ENCODE measurements around the gene CCAR1.
A peak's percentile ranks its signal among the peaks of the same experiment; 100 is the strongest.
"Not testable (repeated sequence)": the region's sequence is repeated elsewhere in the genome, so short reads cannot be mapped to it uniquely, and the experiment has no call there.

Gene CCAR1

DNA sequence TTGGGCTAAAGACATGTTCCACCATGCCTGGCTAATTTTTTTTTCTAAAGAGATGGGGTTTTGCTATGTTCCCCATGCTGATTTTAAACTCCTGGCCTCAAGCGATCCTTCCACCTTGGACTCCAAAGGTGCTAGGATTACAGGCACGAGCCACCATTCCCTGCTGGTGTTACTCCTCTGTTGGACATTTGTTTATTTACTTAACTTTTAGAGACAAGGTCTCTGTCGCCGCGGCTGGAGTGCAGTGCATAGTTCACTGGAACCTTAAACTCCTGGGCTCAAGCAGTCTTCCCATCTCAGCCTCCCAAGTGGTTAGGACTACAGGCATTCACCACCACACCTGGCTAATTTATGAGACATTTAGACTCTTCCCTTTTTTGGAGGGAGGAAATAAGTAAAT is 38.9 kb downstream of the CCAR1 start:
- no peak for DNase-seq (ENCODE audit: low read depth in 2 of 2, low spot score in 1 of 2)

DNA sequence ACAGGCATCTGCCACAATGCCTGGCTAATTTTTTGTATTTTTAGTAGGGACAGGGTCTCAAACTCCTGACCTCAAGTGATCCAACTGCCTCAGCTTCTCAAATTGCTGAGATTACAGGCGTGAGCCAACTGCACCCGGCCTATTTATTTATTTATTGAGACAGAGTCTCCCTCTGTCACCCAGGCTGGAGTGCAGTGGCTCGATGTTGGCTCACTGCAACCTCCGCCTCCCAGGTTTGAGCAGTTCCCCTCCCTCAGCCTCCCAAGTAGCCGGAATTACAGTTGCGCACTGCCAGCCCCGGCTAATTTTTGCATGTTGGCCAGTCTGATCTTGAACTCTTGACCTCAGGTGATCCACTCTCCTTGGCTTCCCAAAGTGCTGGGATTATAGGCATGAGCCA is 46.4 kb downstream of the CCAR1 start:
- not testable (repeated sequence) for DNase-seq (ENCODE audit: low read depth in 2 of 2, low spot score in 1 of 2)

DNA sequence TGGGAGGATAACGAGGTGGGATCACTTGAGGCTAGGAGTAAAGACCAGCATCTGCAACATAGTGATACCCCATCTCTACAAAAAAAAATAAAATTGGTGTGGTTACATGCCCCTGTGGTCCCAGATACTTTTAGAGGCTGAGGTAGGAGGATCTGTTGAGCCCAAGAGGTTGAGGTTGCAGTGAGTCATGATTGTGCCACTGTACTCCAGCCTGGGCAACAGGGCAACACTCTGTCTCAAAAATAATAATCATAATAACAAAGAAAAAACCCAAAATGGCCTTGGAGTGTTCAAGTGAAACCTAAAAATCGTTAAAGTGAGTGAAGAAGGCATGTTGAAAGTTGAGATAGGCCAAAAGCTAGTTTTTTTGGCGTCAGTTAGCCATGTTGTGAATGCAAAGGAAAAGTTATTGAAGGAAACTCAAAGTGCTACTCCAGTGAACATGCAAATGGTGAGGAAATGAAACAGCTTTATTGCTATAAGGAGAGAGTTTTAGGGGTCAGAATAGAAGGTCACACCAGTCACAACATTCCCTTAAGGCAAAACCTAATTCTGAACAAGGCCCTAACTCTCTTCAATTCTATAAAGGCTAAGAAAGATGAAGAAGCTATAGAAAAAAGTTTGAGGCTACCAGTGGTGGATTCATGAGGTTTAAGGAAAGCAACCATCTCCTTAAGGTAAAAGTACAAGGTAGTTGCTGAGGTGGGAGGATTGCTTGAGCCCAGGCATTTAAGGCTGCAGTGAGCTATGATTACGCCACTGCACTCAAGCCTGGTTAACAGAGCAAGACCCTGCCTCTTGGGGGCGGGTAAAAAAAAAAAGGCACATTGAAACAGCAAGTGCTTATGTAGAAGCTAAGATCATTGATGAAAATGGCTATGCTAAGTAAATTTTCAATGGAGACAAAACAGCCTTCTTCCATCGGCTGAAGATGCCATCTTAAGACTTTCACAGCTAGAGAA is 60.9 kb downstream of the CCAR1 start:
- DNase-seq (ENCODE audit: low read depth in 2 of 2, low spot score in 1 of 2): no peak

DNA sequence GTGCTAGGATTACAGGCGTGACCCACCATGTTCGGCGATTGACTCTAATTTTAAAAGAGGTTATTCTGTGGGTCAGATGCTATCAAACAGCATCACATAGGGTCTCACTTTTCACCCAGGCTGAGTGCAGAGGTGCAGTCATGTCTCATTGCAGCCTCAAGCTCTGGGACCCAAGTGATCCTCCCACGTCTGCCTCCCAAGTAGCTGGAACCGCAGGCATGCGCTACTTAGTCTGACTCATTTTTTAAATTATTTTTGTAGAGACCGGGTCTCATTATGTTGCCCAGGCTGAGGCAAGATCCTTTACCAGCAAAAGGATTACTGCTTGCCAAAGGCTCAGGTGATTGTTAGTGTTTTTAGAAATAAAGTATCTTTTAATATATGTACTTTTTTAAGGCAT is 63.4 kb downstream of the CCAR1 start:
- no peak for DNase-seq (ENCODE audit: low read depth in 2 of 2, low spot score in 1 of 2)

DNA sequence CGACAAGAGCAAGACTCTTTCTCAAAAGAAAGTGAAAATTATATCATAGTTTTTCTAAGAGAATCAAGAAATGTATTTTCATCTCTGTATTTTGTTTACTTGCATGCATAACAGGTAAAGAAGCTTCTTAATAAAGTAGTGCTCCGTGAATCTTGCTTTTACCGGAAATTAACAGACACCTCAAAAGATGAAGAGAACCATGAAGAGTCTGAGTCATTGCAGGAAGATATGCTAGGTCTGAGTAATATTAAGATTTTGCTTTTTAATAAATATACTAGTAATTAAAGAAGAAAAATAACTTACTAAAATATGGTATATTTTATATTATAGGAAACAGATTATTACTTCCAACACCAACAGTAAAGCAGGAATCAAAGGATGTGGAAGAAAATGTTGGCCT is 66.8 kb downstream of the CCAR1 start:
- DNase-seq (ENCODE audit: low read depth in 2 of 2, low spot score in 1 of 2): no peak

DNA sequence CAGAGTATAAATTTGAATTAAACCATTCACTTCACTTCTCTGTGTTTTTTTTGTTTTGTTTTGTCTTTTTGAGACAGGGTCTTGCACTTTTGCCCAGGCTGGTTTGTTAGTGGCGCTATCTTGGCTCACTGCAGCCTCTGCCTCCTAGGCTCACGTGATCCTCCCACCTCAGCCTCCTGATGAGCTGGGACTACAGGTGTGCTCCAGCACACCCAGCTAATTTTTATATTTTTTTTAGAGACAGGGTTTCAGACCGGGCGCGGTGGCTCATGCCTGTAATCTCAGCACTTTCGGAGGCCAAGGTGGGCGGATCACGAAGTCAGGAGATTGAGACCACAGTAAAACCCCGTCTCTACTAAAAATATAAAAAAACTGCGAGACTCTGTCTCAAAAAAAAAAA is 69.4 kb downstream of the CCAR1 start:
- no peak for DNase-seq (ENCODE audit: low read depth in 2 of 2, low spot score in 1 of 2)

DNA sequence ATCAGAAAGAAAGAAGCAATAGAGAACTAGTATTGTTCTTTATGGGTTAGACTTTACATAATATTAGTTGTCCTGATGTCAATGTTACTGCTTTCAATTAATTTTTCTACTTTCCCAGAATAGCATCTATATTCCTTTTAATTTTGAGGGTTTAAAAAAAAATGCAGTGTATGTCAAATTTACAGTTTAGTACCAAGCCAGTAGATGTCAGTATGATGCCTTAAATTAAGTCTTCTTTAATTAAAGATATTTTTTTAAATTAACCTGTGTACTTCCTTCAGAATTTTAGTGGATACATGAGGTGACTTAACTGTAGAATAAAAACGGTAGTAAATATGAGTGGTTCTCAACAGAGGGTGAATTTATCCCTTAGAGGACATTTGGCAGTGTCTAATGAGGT is 71.1 kb downstream of the CCAR1 start:
- no peak for DNase-seq (ENCODE audit: low read depth in 2 of 2, low spot score in 1 of 2)

DNA sequence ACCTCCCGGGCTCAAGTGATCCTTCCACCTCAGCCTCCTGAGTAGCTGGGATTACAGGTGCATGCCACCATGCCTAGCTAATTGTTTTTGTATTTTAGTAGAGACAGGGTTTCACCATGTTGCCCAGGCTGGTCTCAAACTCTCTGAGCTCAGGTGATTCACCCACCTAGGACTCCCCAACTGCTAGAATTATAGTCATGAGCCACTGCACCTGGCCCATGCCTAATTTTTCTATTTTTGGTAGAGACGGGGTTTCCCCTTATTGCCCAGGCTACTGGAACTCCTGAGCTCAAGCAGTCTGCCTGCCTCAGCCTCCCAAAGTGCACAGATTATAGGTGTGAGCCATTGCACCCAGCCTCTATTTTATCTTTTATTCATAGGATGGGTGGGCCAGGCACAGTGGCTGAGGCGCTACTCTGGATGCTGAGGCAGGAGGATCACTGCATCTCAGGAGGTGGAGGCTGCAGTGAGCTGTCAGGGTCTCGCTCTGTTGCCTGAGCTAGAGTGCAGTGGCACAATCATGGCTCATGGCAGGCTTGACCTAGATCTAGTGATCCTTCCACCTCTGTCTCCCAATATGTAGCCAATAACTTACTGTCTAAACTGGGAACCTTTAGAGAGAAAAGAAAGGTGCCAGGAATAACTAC is 75.0 kb downstream of the CCAR1 start:
- no peak for DNase-seq (ENCODE audit: low read depth in 2 of 2, low spot score in 1 of 2)

DNA sequence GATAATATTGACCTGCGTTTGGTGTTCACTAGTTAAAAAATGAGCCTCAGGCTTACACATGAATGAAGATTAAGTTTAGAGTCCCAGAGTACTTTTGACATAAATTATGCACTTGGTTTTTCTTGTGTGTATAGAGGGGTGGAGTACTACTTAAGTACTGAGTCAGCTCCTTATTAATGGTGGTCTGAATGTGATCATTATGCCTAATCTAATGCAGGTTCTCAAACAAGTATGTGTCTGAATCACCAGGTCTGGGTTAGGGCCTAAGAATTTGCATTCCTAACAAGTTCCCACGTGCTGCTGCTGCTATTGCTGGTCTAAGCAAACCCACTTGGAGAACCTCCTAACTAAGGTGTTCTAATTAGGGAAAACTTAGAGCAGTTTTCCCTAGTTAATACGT is 75.6 kb downstream of the CCAR1 start:
- DNase-seq (ENCODE audit: low read depth in 2 of 2, low spot score in 1 of 2): no peak

DNA sequence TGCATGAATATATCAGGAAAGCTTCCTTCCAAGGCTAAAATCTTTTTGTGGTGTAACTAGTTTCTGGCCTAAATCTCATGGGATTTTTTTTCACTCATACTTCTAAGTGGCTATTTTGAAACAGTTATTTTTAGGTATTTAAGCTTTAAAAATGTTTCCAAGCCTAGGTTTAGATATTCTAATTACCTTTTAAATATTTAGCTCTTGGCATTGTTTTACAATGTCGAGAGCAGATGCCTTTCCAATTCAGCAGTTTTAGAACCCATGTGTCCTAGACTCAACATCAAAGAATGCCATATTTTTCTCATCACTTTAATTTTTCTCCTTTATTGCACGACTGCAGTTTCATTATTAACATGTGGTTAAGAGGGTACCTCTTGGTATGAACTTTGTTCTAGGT is 79.2 kb downstream of the CCAR1 start:
- no peak for DNase-seq (ENCODE audit: low read depth in 2 of 2, low spot score in 1 of 2)

DNA sequence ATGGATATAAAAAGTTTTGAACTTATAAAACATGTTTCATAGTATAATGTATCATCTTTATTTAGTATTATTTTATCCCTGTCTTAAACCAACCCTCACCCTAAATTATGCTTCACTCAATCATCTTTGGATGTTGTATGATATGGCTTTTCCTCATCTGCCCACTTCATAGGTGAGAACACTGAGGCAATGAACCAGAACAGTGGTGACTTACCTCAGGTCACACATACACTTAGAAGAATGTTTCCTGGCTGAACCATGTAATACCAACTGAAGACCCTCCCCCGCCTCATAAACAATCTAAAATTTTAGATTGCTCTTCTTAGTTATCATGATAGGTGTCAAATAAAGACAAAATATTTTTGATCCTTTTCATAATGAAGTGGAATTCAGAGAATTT is 83.7 kb downstream of the CCAR1 start:
- no peak for DNase-seq (ENCODE audit: low read depth in 2 of 2, low spot score in 1 of 2)

DNA sequence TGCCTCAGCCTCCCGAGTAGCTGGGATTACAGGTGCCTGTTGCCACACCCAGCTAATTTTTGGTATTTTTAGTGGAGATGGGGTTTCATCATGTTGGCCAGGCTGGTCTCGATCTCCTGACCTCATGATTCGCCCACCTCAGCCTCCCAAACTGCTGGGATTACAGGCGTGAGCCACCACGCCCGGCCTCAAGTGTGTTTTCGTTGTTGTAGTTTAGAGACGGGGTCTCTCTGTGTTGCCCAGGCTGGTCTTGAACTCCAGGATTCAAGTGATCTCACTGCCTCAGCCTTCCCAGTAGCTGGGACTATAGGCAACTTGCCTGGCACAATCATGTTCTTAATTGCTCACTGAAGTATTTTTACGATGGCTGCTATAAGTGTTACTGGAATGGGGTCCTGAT is 89.8 kb downstream of the CCAR1 start:
- not testable (repeated sequence) for DNase-seq (ENCODE audit: low read depth in 2 of 2, low spot score in 1 of 2)

DNA sequence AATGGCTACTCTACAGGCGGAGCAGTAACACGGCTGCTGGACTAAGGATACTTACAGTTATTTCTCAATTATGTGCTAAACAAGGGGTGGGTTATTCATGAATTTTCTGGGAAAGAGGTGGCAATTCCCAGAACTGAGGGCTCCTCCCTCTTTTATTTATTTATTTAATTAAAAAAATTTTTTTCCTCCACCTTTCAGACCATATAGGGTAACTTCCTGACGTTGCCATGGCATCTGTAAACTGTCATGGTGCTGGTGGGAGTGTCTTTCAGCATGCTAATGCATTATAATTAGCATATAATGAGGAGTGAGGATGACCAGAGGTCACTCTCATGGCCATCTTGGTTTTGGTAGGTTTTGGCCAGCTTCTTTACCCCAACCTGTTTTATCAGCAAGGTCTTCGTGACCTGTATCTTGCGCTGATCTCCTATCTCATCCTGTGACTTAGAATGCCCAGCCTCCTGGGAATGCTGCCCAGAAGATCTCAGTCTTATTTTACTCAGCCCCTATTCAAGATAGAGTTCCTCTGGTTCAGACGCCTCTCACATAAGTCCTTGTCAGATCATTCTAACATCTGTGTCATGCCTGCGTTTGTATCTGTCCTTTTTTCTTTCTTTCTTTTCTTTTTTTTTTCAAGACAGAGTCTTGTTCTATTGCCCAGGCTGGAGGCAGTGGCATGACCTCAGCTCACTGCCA is 90.4 kb downstream of the CCAR1 start:
- no peak for DNase-seq (ENCODE audit: low read depth in 2 of 2, low spot score in 1 of 2)

DNA sequence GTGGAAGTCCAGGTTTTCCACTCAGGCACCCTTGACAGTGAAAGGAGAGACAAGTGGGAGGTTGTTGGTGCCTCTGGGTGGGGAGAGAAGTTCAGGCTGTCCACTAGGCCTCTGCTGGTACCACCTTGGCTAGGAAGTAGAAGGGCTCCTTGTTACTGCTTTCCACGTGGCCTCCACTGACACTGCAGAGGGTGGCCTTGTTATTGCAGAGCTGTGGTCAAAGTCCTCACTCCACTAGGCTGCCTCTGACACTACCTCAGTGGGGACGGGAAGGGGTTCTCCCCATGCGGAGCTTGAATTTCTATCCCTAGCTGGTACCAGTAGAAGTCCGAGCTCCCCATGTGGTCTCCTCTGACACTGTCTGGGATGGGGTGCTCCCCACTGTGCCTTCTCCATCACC is 91.4 kb downstream of the CCAR1 start:
- no peak for DNase-seq (ENCODE audit: low read depth in 2 of 2, low spot score in 1 of 2)

DNA sequence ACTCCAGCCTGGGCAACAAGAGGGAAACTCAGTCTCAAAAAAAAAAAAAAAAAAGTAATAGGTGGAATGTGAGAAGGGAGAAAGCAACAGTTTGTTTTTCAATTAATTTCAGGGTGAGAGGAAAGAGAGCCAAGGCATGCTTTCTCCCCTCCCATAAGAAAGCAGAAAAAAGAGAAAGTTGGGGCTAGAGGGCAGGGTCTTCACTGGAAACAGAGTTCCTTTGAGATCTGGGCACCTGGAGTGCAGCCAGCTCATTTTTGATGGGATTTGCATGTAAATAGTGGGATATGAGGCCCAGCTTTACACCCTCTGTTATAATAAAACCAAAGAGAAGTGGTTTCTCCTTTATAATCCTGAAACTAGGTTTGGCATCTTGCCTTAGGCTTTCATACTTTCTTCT is 92.5 kb downstream of the CCAR1 start:
- DNase-seq (ENCODE audit: low read depth in 2 of 2, low spot score in 1 of 2): no peak

DNA sequence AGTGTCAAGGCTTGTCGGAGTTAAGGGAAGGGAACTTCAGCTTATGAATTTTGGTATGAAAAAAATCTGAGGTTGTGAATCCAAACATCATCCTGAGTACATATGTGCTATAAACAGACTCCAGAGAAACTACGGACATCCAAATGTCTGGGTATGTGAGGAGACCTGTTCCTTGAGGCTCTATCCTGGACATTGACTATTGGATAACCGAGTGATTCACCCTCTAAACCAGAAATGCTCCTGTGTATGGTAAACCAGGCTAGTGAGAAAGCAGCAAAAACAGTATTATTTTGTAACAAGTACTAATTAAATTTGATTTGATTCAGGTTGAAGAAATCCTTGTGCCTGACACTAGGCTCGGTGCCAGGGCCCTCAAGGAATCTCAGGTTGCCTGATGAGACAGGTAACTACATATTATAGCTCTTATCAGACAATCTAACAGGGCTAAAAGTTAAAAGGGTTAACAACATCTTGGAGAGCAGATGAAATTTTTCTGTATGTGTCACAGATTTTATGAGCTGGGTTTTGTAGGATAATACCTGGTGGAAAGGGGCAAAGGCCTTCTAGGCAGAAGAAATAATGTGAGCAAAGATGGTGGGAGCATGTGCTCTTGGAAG is 95.9 kb downstream of the CCAR1 start:
- DNase-seq (ENCODE audit: low read depth in 2 of 2, low spot score in 1 of 2): no peak

DNA sequence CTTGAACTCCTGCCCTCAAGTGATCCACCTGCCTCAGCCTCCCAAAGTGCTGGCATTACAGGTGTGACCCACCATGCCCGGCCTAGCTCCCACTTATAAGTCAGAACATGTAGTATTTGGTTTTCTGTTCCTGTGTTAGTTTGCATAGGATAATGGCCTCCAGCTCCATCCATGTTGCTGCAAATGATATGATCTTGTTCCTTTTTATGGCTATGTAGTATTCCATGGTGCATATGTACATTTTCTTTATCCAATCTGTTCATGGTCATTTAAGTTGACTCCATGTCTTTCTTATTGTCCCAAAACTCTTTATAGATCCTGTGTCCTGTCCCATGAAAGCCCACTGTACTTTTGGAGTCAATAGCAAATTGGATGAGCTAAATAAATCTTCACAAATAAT is 99.3 kb downstream of the CCAR1 start:
- not testable (repeated sequence) for DNase-seq (ENCODE audit: low read depth in 2 of 2, low spot score in 1 of 2)

DNA sequence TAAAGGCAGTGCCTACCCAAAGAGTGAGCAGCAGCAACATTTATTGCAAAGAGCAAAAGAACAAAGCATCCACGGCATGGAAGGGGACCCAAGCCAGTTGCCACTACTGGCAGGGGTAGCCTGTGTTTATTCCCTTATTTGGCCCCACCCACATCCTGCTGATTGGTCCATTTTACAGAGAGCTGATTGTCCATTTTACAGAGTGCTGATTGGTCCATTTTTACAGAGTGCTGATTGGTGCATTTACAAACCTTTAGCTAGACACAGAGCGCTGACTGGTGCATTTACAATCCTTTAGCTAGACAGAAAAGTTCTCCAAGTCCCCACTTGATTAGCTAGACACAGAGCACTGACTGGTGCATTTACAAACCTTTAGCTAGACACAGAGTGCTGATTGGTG is 101.6 kb downstream of the CCAR1 start:
- DNase-seq (ENCODE audit: low read depth in 2 of 2, low spot score in 1 of 2): not testable (repeated sequence)

DNA sequence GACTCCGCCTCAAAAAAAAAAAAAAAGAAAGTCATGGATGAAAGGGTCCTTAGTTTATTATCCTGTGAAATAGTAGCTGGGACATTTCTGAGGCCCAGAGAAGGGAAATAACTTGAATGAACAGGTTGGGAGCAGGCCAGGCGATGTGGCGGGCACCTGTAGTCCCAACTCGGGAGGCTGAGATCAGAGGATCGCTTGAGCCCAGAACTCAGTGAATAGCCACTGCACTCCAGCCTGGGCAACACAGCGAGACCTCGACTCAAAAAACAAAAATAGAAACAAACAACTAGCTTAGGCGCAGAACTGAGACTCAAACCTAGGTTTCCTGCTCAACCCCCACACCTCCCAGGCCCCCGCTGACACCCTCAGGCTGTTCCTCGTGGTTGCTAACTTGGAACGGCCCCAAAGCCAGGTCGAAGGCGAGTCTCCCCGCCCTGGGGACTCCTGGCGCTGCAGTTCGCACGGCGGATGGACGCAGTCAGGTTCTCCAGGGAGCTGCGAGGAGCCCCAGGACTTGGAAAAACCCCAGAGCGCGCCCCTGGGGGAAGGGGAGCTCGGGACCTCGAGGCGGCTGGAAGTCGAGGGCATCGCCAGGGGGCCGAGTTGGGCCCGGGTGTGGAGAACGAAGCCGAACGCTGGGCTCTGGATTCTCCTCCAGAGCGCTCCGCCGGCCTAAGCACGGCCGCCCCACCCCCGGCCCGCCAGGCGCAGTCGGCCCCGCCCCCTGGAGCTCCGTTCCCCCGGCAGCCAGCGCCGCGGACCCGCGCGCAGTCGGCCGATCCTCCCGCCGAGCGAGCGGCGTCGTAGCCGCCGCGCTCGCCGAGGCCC is 105.9 kb downstream of the CCAR1 start, which contains the start of gene STOX1:
STOX1 (plus strand) TSS at position 768 of the 828 bp plus-strand sequence. CDS start 93 bp downstream, outside the sequence.
- peak; percentile 12 to 27 for DNase-seq (ENCODE audit: low read depth in 2 of 2, low spot score in 1 of 2)

DNA sequence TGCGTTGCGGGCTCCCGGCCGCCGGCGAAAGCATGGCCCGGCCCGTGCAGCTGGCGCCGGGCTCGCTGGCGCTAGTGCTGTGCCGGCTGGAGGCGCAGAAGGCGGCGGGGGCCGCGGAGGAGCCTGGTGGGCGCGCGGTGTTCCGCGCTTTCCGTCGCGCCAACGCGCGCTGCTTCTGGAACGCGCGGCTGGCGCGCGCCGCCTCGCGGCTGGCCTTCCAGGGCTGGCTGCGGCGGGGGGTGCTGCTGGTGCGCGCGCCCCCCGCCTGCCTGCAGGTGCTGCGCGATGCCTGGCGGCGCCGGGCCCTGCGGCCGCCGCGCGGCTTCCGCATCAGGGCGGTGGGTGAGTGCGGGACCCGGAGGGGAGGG is 106.5 kb downstream of the CCAR1 start:
- DNase-seq (ENCODE audit: low read depth in 2 of 2, low spot score in 1 of 2): not testable (repeated sequence)
